ACC112 (cell line): ENCODE results near the gene FAF1.
"Not testable (repeated sequence)": the region's sequence is repeated elsewhere in the genome, so short reads cannot be mapped to it uniquely, and the experiment has no call there.

ENCODE experiments used
- H2AFZ ChIP-seq: fragments of 200-600 bp; sonication (generic); one replicate; pipeline ENCODE4 v1.6.0; 2017; ENCODE audit warnings: antibody characterized with exemption, low read length; ENCODE audit not compliant: unreplicated experiment
- H3K27ac ChIP-seq: fragments of 200-600 bp; sonication (generic); 2 replicates; pipeline ENCODE4 v1.5.1; 2014; ENCODE audit warnings: low read depth, mild to moderate bottlenecking, antibody characterized with exemption, low read length, moderate library complexity
- H3K27me3 ChIP-seq: fragments of 200-600 bp; sonication (generic); 2 replicates; pipeline ENCODE4 v1.6.1; 2014; ENCODE audit warnings: mild to moderate bottlenecking, antibody characterized with exemption, low read length, moderate library complexity, mixed read lengths; ENCODE audit not compliant: insufficient read depth
- H3K36me3 ChIP-seq: fragments of 200-600 bp; sonication (generic); 2 replicates; pipeline ENCODE4 v1.6.1; 2016; ENCODE audit warnings: mild to moderate bottlenecking, antibody characterized with exemption, low read length, moderate library complexity, mixed read lengths; ENCODE audit not compliant: insufficient read depth
- H3K4me1 ChIP-seq: fragments of 200-600 bp; sonication (generic); one replicate; pipeline ENCODE4 v1.6.1; 2016; ENCODE audit warnings: low read length, mixed read lengths; ENCODE audit not compliant: insufficient read depth, unreplicated experiment, control insufficient read depth
- H3K4me3 ChIP-seq: fragments of 200-600 bp; sonication (generic); 2 replicates; pipeline ENCODE4 v1.5.1; 2014; ENCODE audit warnings: mild to moderate bottlenecking, low read depth, low read length
- H3K79me2 ChIP-seq: fragments of 200-600 bp; sonication (generic); one replicate; pipeline ENCODE4 v1.6.0; 2016; ENCODE audit warnings: low read length; ENCODE audit not compliant: control insufficient read depth, unreplicated experiment, insufficient read depth

FAF1 gene

GRCh38 chr1:50907610-50908009 lies 52.5 kb downstream of the FAF1 start:
- H3K79me2 ChIP-seq, H2AFZ ChIP-seq, H3K36me3 ChIP-seq, H3K27ac ChIP-seq, H3K4me3 ChIP-seq, H3K4me1 ChIP-seq, H3K27me3 ChIP-seq: not testable (repeated sequence)

GRCh38 chr1:50906050-50906449 lies 54.0 kb downstream of the FAF1 start:
- not testable (repeated sequence) for H3K27me3 ChIP-seq, H3K4me3 ChIP-seq, H3K27ac ChIP-seq, H3K79me2 ChIP-seq, H3K36me3 ChIP-seq, H2AFZ ChIP-seq, H3K4me1 ChIP-seq

- Histone ChIP-seq H3K4me3 (no peak overlapping the region), H3K27ac (no peak overlapping the region), H3K27me3 (no peaks in the 10 kb centered on the region), H3K4me1 (no peaks in the 10 kb centered on the region), H3K36me3 (no peaks in the 10 kb centered on the region), H3K79me2 (peaks cover 8% of the 10 kb centered on the region), H2AFZ (no peak overlapping the region)
These were observed 57.6 kb downstream of the FAF1 start for GRCh38 chr1:50902419-50902818.

- no peaks in the 10 kb centered on the region for H3K27me3 ChIP-seq
- no peak overlapping the region for H2AFZ ChIP-seq
- peaks cover 9% of the 10 kb centered on the region for H3K79me2 ChIP-seq
- H3K4me3 ChIP-seq: no peak overlapping the region
- H3K27ac ChIP-seq: no peak overlapping the region
- H3K36me3 ChIP-seq: no peaks in the 10 kb centered on the region
- H3K4me1 ChIP-seq: no peaks in the 10 kb centered on the region
These were observed 58.2 kb downstream of the FAF1 start for GRCh38 chr1:50901872-50902271.

GRCh38 chr1:50898773-50899172 lies 61.3 kb downstream of the FAF1 start:
- Histone ChIP-seq H3K4me3 (no peak overlapping the region), H2AFZ (no peak overlapping the region), H3K27me3 (no peaks in the 10 kb centered on the region), H3K36me3 (no peaks in the 10 kb centered on the region), H3K4me1 (no peaks in the 10 kb centered on the region), H3K79me2 (peaks cover 22% of the 10 kb centered on the region), H3K27ac (no peak overlapping the region)

GRCh38 chr1:50894340-50894739 lies 65.7 kb downstream of the FAF1 start:
- H3K27me3 ChIP-seq: no peaks in the 10 kb centered on the region
- no peak overlapping the region for H3K4me3 ChIP-seq
- no peak overlapping the region for H3K27ac ChIP-seq
- no peaks in the 10 kb centered on the region for H3K4me1 ChIP-seq
- peaks cover 20% of the 10 kb centered on the region for H3K79me2 ChIP-seq
- H2AFZ ChIP-seq: no peak overlapping the region
- H3K36me3 ChIP-seq: no peaks in the 10 kb centered on the region

GRCh38 chr1:50893466-50893865 lies 66.6 kb downstream of the FAF1 start:
- H2AFZ ChIP-seq: no peak overlapping the region
- no peak overlapping the region for H3K4me3 ChIP-seq
- H3K27me3 ChIP-seq: no peaks in the 10 kb centered on the region
- H3K36me3 ChIP-seq: no peaks in the 10 kb centered on the region
- H3K79me2 ChIP-seq: peaks cover 20% of the 10 kb centered on the region
- H3K4me1 ChIP-seq: no peaks in the 10 kb centered on the region
- H3K27ac ChIP-seq: no peak overlapping the region

- H3K27me3 ChIP-seq, H3K27ac ChIP-seq, H3K36me3 ChIP-seq, H3K4me3 ChIP-seq, H2AFZ ChIP-seq, H3K79me2 ChIP-seq, H3K4me1 ChIP-seq: not testable (repeated sequence)
These were observed 72.5 kb downstream of the FAF1 start for GRCh38 chr1:50887555-50887954.

- Histone ChIP-seq H3K27ac (no peak overlapping the region), H3K36me3 (no peaks in the 10 kb centered on the region), H3K27me3 (no peaks in the 10 kb centered on the region), H2AFZ (no peak overlapping the region), H3K79me2 (peaks cover 29% of the 10 kb centered on the region), H3K4me3 (no peak overlapping the region), H3K4me1 (no peaks in the 10 kb centered on the region)
These were observed 79.7 kb downstream of the FAF1 start for GRCh38 chr1:50880373-50880772.

GRCh38 chr1:50879137-50879536 lies 80.9 kb downstream of the FAF1 start:
- Histone ChIP-seq H3K36me3 (no peaks in the 10 kb centered on the region), H2AFZ (no peak overlapping the region), H3K79me2 (peaks cover 29% of the 10 kb centered on the region), H3K27ac (no peak overlapping the region), H3K27me3 (no peaks in the 10 kb centered on the region), H3K4me3 (no peak overlapping the region), H3K4me1 (no peaks in the 10 kb centered on the region)

- no peak overlapping the region for H3K27ac ChIP-seq
- peaks cover 27% of the 10 kb centered on the region for H3K79me2 ChIP-seq
- no peaks in the 10 kb centered on the region for H3K36me3 ChIP-seq
- no peak overlapping the region for H2AFZ ChIP-seq
- peaks cover 6% of the 10 kb centered on the region for H3K4me1 ChIP-seq
- H3K27me3 ChIP-seq: no peaks in the 10 kb centered on the region
- H3K4me3 ChIP-seq: no peak overlapping the region
These were observed 81.6 kb downstream of the FAF1 start for GRCh38 chr1:50878434-50878833.

- Histone ChIP-seq H3K27ac (no peak overlapping the region), H3K79me2 (peaks cover 24% of the 10 kb centered on the region), H3K4me3 (no peak overlapping the region), H3K4me1 (peaks cover 6% of the 10 kb centered on the region), H3K36me3 (no peaks in the 10 kb centered on the region), H2AFZ (no peak overlapping the region), H3K27me3 (no peaks in the 10 kb centered on the region)
These were observed 82.4 kb downstream of the FAF1 start for GRCh38 chr1:50877641-50878040.
